ENCODE results near the gene HIP1.

DNA sequence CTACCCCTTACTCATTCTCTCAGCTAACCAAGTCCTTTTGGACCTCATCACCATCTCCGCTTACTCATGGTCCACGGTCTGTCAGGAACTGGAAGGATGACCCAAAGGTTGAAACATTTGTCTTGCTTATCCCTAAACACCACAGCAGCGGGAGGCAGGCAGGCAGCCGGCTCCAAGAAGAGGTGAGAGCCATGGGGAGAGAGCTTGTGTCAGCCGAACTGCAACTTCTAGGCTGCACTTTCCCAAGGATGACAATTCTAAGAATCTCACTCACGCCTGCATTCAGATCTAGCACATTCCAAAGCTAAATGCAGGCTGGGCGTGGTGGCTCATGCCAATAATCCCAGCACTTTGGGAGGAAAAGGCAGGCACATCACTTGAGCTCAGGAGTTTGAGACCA is 160.7 kb downstream of the HIP1 start:
- no peak for TF ChIP-seq CTCF (IDR thresholded peaks at IDR 0.05)
- TF ChIP-seq POLR2A (IDR thresholded peaks at IDR 0.05), result no peak

Data from Peyer's patch (tissue), 4 donors.